ENCODE measurements around the gene CCDC138. TPM values are rescaled to one million over a fixed set of nuclear protein-coding genes. Genes with fewer than 3 reads are reported as not detected.

CCDC138 gene
- total RNA-seq, 1 donor from 2014 or later: 13.6 TPM

GRCh38 chr2:108918156-108918874 lies 131.7 kb downstream of the CCDC138 start:
- no peaks in the 10 kb centered on the region for H3K9me3 Mint-ChIP-seq
- intact Hi-C loops (cut with micrococcal nuclease): no loop called here
- DNase-seq (ENCODE audit: low spot score): no peak
- H3K36me3 Mint-ChIP-seq (ENCODE audit: low read depth): no peaks in the 10 kb centered on the region
- H3K27me3 Mint-ChIP-seq (ENCODE audit: low read depth): no peaks in the 10 kb centered on the region
- H3K4me1 Mint-ChIP-seq (ENCODE audit: low read depth): no peaks in the 10 kb centered on the region
- H3K4me3 Mint-ChIP-seq (ENCODE audit: low read depth): no peak overlapping the region
- no peak overlapping the region for H3K27ac Mint-ChIP-seq

DNA sequence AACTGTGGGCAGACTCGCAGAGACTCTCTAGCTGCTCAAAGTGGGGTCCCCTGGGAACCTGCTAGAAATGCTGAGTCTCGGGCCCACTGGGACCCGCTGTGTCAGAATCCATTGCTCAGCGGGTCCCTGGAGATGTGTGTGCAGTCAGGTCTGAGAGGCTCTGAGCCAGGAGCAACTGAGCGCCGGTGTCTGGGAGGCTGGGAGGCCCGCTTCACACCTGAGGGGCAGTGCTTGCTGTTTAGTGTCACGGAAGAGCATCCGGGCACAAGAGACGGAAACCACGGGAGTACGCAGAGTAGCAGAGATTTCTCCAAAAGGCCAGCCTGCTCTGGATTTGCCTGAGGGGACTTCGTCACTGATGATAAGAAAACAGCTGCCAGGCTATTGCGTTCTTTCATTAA lies 132.4 kb downstream of the CCDC138 start:
- no peak for DNase-seq (ENCODE audit: low spot score)
- Mint-ChIP-seq H3K4me3 (ENCODE audit: low read depth) (no peak overlapping the region), H3K9me3 (no peaks in the 10 kb centered on the region), H3K27me3 (ENCODE audit: low read depth) (no peaks in the 10 kb centered on the region), H3K4me1 (ENCODE audit: low read depth) (no peaks in the 10 kb centered on the region), H3K36me3 (ENCODE audit: low read depth) (no peaks in the 10 kb centered on the region), H3K27ac (no peak overlapping the region)
- intact Hi-C loops (cut with micrococcal nuclease): no loop called here

GRCh38 chr2:108919571-108920373 lies 133.2 kb downstream of the CCDC138 start:
- Mint-ChIP-seq H3K27ac (no peak overlapping the region), H3K36me3 (ENCODE audit: low read depth) (no peaks in the 10 kb centered on the region), H3K4me3 (ENCODE audit: low read depth) (no peak overlapping the region), H3K4me1 (ENCODE audit: low read depth) (no peaks in the 10 kb centered on the region), H3K9me3 (no peaks in the 10 kb centered on the region), H3K27me3 (ENCODE audit: low read depth) (no peaks in the 10 kb centered on the region)
- intact Hi-C loops (cut with micrococcal nuclease): no loop called here
- no peak for DNase-seq (ENCODE audit: low spot score)

GRCh38 chr2:108920686-108921085 lies 134.1 kb downstream of the CCDC138 start:
- Mint-ChIP-seq H3K4me3 (ENCODE audit: low read depth) (no peak overlapping the region), H3K27me3 (ENCODE audit: low read depth) (no peaks in the 10 kb centered on the region), H3K27ac (no peak overlapping the region), H3K9me3 (no peaks in the 10 kb centered on the region), H3K4me1 (ENCODE audit: low read depth) (no peaks in the 10 kb centered on the region), H3K36me3 (ENCODE audit: low read depth) (no peaks in the 10 kb centered on the region)
- intact Hi-C loops (cut with micrococcal nuclease): no loop called here
- DNase-seq (ENCODE audit: low spot score): no peak

GRCh38 chr2:108921096-108922030 lies 134.8 kb downstream of the CCDC138 start:
- H3K9me3 Mint-ChIP-seq: no peaks in the 10 kb centered on the region
- DNase-seq (ENCODE audit: low spot score): no peak
- no peak overlapping the region for H3K4me3 Mint-ChIP-seq (ENCODE audit: low read depth)
- H3K4me1 Mint-ChIP-seq (ENCODE audit: low read depth): no peaks in the 10 kb centered on the region
- no peak overlapping the region for H3K27ac Mint-ChIP-seq
- no peaks in the 10 kb centered on the region for H3K27me3 Mint-ChIP-seq (ENCODE audit: low read depth)
- H3K36me3 Mint-ChIP-seq (ENCODE audit: low read depth): no peaks in the 10 kb centered on the region
- intact Hi-C loops (cut with micrococcal nuclease): no loop called here

GRCh38 chr2:108922141-108922915 lies 135.8 kb downstream of the CCDC138 start:
- intact Hi-C loops (cut with micrococcal nuclease): no loop called here
- no peaks in the 10 kb centered on the region for H3K36me3 Mint-ChIP-seq (ENCODE audit: low read depth)
- H3K27ac Mint-ChIP-seq: no peak overlapping the region
- no peak for DNase-seq (ENCODE audit: low spot score)
- H3K4me1 Mint-ChIP-seq (ENCODE audit: low read depth): no peaks in the 10 kb centered on the region
- no peaks in the 10 kb centered on the region for H3K9me3 Mint-ChIP-seq
- no peak overlapping the region for H3K4me3 Mint-ChIP-seq (ENCODE audit: low read depth)
- H3K27me3 Mint-ChIP-seq (ENCODE audit: low read depth): no peaks in the 10 kb centered on the region

DNA sequence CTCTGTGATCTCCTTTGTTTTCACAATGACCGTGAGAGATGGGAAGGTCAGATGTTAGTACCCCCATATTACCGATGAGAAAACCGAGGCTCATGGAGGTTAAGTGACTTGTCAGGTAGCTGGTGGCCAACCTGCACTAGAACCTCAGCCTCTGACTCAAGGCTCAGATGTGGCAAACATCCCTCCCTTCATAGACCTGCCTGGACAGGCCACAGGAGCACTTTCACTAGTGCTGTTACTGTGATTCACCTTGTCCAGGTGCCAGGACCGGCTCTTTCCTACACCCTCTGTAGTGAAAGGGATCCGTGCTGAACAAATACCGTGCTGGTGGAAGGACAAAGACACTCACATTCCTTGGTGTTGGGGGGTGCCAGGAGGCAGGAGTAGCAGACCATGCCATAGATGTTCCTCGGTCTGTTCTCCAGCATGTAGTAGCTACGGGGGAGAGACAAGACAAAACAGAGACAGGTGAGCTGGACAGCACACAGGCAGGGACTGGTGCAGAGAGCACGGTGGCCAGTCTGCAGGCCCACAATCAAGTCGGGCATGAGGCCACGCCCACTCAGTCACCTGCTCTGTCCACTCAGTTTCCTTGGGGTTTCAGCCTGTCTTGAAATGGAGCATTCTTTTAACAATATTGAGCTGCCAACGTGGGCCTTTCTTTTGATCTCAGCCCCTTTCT lies 136.6 kb downstream of the CCDC138 start:
- intact Hi-C loops (cut with micrococcal nuclease): no loop called here
- Mint-ChIP-seq H3K9me3 (no peaks in the 10 kb centered on the region), H3K27me3 (ENCODE audit: low read depth) (no peaks in the 10 kb centered on the region), H3K4me3 (ENCODE audit: low read depth) (no peak overlapping the region), H3K4me1 (ENCODE audit: low read depth) (no peaks in the 10 kb centered on the region), H3K36me3 (ENCODE audit: low read depth) (no peaks in the 10 kb centered on the region), H3K27ac (no peak overlapping the region)
- DNase-seq (ENCODE audit: low spot score): no peak

- no peak for DNase-seq (ENCODE audit: low spot score)
- no peak overlapping the region for H3K27ac Mint-ChIP-seq
- intact Hi-C loops (cut with micrococcal nuclease): no loop called here
- H3K27me3 Mint-ChIP-seq (ENCODE audit: low read depth): no peaks in the 10 kb centered on the region
- H3K4me1 Mint-ChIP-seq (ENCODE audit: low read depth): no peaks in the 10 kb centered on the region
- H3K9me3 Mint-ChIP-seq: no peaks in the 10 kb centered on the region
- H3K36me3 Mint-ChIP-seq (ENCODE audit: low read depth): no peaks in the 10 kb centered on the region
- H3K4me3 Mint-ChIP-seq (ENCODE audit: low read depth): no peak overlapping the region
Measured at GRCh38 chr2:108923736-108924579, 137.4 kb downstream of the CCDC138 start.

DNA sequence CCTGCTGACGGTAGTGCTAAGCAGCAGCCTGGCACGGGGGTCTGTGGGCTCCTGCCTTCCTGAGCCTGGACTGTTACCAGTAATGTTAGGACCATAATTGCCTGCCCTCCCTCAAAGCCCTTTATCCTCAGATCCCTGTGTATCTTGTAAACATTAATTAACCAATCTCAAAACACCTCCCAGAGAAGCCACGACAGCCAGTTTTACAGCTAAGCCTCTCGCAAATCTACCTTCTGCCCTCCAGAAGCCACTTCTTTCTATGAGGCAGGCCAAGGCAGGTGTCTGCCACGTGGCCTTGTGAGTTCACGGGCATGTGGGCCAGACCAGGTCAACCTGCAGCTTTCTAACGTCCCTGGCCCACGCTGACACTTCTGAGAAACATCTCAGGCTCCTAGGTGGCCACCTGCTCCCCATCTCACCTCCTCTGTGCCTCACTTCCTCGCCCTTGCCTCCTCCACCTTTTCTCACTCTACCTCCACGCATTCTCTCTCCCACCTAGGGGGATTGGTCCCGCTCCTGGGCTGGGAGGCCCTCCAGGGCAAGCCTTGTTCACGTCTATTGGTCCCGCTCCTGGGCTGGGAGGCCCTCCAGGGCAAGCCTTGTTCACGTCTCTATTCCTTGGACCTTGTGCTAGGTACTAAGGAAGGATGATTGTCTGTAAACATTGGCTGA lies 138.1 kb downstream of the CCDC138 start:
- Mint-ChIP-seq H3K9me3 (no peaks in the 10 kb centered on the region), H3K4me1 (ENCODE audit: low read depth) (no peaks in the 10 kb centered on the region), H3K36me3 (ENCODE audit: low read depth) (no peaks in the 10 kb centered on the region), H3K27ac (no peak overlapping the region), H3K4me3 (ENCODE audit: low read depth) (no peak overlapping the region), H3K27me3 (ENCODE audit: low read depth) (no peaks in the 10 kb centered on the region)
- DNase-seq (ENCODE audit: low spot score): no peak
- intact Hi-C loops (cut with micrococcal nuclease): no loop called here

DNA sequence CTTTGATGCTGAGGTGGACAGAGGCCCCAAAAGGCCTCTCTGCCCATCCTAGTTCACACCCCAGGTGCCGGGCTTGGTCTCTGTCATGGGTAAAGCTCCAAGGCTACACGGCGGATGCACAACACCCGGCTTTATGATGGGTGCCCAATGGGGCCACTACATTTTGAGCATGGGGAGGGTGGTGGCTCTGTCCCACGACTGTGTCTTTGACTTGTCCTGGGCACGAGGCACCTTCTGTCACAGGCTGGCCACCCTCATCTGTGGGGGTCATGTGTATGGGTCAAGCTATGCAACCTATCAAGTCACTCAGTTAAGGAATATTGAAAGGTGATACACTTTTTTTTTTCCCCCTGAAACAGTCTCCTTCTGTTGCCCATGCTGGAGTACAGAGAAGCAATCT lies 138.7 kb downstream of the CCDC138 start:
- no peaks in the 10 kb centered on the region for H3K36me3 Mint-ChIP-seq (ENCODE audit: low read depth)
- intact Hi-C loops (cut with micrococcal nuclease): no loop called here
- H3K4me3 Mint-ChIP-seq (ENCODE audit: low read depth): no peak overlapping the region
- H3K9me3 Mint-ChIP-seq: no peaks in the 10 kb centered on the region
- no peaks in the 10 kb centered on the region for H3K27me3 Mint-ChIP-seq (ENCODE audit: low read depth)
- no peaks in the 10 kb centered on the region for H3K4me1 Mint-ChIP-seq (ENCODE audit: low read depth)
- DNase-seq (ENCODE audit: low spot score): no peak
- H3K27ac Mint-ChIP-seq: no peak overlapping the region

DNA sequence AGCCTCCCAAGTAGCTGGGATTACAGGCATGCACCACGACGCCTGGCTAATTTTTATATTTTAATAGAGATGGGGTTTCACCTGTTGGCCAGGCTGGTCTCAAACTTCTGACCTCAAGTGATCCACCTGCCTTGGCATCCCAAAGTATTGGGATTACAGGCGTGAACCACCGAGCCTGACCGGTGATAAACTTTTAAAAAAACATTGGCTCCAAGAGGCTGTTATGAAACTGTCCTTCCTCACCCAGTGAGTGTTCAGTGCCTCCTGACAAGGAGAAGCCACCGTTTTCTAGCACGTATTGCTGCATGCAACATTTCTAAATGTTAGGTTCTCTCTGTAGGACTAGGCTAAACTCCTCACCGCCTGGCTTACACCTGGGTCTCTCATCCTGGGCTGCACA lies 139.2 kb downstream of the CCDC138 start:
- Mint-ChIP-seq H3K9me3 (no peaks in the 10 kb centered on the region), H3K27ac (no peak overlapping the region), H3K27me3 (ENCODE audit: low read depth) (no peaks in the 10 kb centered on the region), H3K36me3 (ENCODE audit: low read depth) (no peaks in the 10 kb centered on the region), H3K4me1 (ENCODE audit: low read depth) (no peaks in the 10 kb centered on the region), H3K4me3 (ENCODE audit: low read depth) (no peak overlapping the region)
- no peak for DNase-seq (ENCODE audit: low spot score)
- intact Hi-C loops (cut with micrococcal nuclease): no loop called here
